Activated T-helper 17 cell treated with anti-CD3 and anti-CD28 coated beads, Interleukin-2, amount 50 U/mL, for 72 hours (primary cell): ENCODE measurements around the gene MOSPD2. TPM values are rescaled to one million over a fixed set of nuclear protein-coding genes. Genes with fewer than 3 reads are reported as not detected.

Experiments
- ATAC-seq: fragments of 150-1000 bp; cut with Tn5 transposase; replicated peaks from 2 replicates; pipeline ENCODE4 v1.10.0; 2021; ENCODE audit warnings: mild to moderate bottlenecking, moderate library complexity
- H3K27ac Mint-ChIP-seq: one replicate; pipeline ENCODE4 v1.8.0; 2022; ENCODE audit warnings: mixed read lengths
- H3K27me3 Mint-ChIP-seq: one replicate; pipeline ENCODE4 v1.8.0; 2022; ENCODE audit warnings: mixed read lengths
- H3K36me3 Mint-ChIP-seq: one replicate; pipeline ENCODE4 v1.8.0; 2022; ENCODE audit warnings: low read depth, mild to moderate bottlenecking, mixed read lengths
- H3K4me1 Mint-ChIP-seq: one replicate; pipeline ENCODE4 v1.8.0; 2022; ENCODE audit warnings: mixed read lengths
- H3K4me3 Mint-ChIP-seq: one replicate; pipeline ENCODE4 v1.8.0; 2022; ENCODE audit warnings: mild to moderate bottlenecking, mixed read lengths
- H3K9me3 Mint-ChIP-seq: one replicate; pipeline ENCODE4 v1.8.0; 2022; ENCODE audit warnings: mixed read lengths
- total RNA-seq, 2 donors: library from RNA; stranded (reverse); gene quantifications; one replicate each; pipeline ENCODE4 v1.2.3, GENCODE V29; 2022

The MOSPD2 gene
- total RNA-seq, 2 donors from 2014 or later = 10.9 to 12.2 TPM

- H3K4me1 Mint-ChIP-seq = no peaks in the 10 kb centered on the region
- no peak overlapping the region for H3K4me3 Mint-ChIP-seq
- no peak overlapping the region for H3K27ac Mint-ChIP-seq
- no peaks in the 10 kb centered on the region for H3K9me3 Mint-ChIP-seq
- no peak for ATAC-seq
- H3K27me3 Mint-ChIP-seq = no peaks in the 10 kb centered on the region
- H3K36me3 Mint-ChIP-seq = no peaks in the 10 kb centered on the region
These were observed 54.2 kb downstream of the MOSPD2 start for GRCh38 chrX:14927401-14927800.

DNA sequence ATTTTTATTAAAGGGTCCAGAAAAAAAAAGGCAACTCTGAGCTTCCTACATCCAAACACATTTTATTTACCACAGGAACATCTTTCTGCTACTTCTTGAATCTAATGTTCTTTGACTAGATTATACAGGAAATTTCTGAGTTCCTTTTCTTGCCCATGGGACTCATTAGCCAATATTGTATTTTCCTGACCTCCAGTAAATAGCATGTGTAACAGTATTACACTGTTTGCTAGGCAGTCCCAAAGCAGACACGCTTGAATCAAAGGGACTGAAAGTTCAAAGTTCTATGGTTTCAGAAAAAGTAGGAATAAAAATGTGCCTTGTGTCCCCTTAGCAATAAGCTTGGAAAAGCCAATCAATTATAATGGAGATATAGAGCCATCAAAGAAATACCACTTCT, 57.4 kb downstream of the MOSPD2 start:
- no peak for ATAC-seq
- H3K9me3 Mint-ChIP-seq = no peaks in the 10 kb centered on the region
- no peaks in the 10 kb centered on the region for H3K27me3 Mint-ChIP-seq
- H3K4me1 Mint-ChIP-seq = no peaks in the 10 kb centered on the region
- no peaks in the 10 kb centered on the region for H3K36me3 Mint-ChIP-seq
- H3K4me3 Mint-ChIP-seq = no peak overlapping the region
- no peak overlapping the region for H3K27ac Mint-ChIP-seq

DNA sequence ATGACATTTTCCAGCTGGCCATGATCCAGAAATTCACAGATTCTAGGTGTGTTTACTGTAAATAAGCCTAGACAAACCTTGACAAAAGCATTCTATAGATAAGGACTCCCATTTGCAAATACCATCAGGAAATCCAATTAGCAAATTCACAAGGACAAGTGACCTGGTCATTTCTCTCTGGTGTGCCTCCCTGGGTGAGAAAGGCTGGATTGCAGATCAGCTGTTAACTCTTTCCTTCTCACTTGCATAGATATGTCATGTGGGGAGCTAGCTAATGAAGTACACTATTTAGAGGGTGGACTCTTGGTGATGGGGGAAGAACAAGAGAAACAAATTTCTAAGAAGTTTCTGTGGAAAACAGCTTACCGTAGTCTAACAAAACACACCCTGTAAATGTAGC, 58.9 kb downstream of the MOSPD2 start:
- H3K27ac Mint-ChIP-seq = no peak overlapping the region
- no peak overlapping the region for H3K4me3 Mint-ChIP-seq
- no peak for ATAC-seq
- H3K27me3 Mint-ChIP-seq = no peaks in the 10 kb centered on the region
- H3K9me3 Mint-ChIP-seq = no peaks in the 10 kb centered on the region
- H3K36me3 Mint-ChIP-seq = no peaks in the 10 kb centered on the region
- no peaks in the 10 kb centered on the region for H3K4me1 Mint-ChIP-seq

DNA sequence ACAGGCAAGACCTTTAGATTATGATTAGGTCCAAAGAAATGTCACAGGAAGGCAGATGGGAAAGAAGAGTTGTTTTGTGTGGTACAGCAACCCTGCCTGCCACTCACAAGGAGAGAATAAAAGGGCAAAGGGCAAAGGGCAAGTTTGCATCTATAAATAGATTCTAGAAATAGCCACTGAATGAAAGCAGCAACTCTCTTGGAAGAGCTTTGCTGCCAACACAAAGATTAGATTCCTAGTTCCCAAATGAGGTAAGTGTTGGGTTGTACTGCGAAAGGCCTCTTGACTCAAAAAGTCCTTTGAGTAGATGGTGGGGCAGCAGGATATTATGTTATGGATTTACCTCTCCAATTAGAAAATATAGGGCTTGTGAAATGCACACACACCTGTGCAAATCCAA, 61.2 kb downstream of the MOSPD2 start:
- Mint-ChIP-seq H3K4me3 (no peak overlapping the region), H3K9me3 (no peaks in the 10 kb centered on the region), H3K27ac (no peak overlapping the region), H3K4me1 (no peaks in the 10 kb centered on the region), H3K27me3 (no peaks in the 10 kb centered on the region), H3K36me3 (no peaks in the 10 kb centered on the region)
- no peak for ATAC-seq

DNA sequence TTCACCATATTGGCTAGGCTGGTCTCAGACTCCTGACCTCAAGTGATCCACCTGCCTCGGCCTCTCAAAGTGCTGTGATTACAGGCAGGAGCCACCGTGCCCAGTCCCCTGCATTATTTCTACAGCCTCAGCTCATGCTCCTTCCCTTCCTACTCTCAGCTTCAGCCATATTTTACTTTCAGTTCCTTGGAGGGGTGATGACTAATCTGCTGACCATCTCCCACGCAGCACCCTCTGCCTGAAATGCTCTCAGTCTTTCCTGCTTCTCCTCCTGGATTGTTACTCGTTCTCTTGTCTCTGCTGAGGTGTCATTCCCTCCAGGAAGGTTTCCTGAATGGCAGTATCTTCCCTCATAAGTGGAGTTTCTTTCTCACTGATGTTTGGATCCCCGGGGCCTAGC, 63.3 kb downstream of the MOSPD2 start:
- Mint-ChIP-seq H3K36me3 (no peaks in the 10 kb centered on the region), H3K27me3 (no peaks in the 10 kb centered on the region), H3K4me3 (no peak overlapping the region), H3K27ac (no peak overlapping the region), H3K9me3 (no peaks in the 10 kb centered on the region), H3K4me1 (no peaks in the 10 kb centered on the region)
- no peak for ATAC-seq

DNA sequence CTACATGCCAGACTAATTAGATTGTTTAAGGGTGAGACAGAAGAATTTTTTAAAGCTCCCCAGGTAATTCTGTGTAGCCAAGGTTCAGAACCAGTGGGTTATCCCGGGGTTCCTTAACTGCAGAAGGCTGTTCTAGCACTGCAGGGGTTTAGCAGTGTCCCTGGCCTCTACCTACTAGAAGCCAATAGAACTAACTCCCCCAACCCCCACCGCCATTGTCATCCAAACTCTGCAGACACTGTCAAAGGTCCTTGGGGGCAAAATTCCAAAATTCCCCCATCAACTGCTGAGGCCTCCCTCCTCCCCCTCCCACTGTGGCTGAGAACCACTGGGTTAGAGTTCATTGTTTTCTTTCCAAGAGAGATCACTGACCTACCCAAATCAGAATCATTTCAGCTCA, 66.4 kb downstream of the MOSPD2 start:
- no peaks in the 10 kb centered on the region for H3K4me1 Mint-ChIP-seq
- H3K36me3 Mint-ChIP-seq = no peaks in the 10 kb centered on the region
- H3K9me3 Mint-ChIP-seq = no peaks in the 10 kb centered on the region
- no peak for ATAC-seq
- no peaks in the 10 kb centered on the region for H3K27me3 Mint-ChIP-seq
- no peak overlapping the region for H3K4me3 Mint-ChIP-seq
- H3K27ac Mint-ChIP-seq = no peak overlapping the region

- Mint-ChIP-seq H3K4me3 (no peak overlapping the region), H3K27ac (no peak overlapping the region), H3K27me3 (no peaks in the 10 kb centered on the region), H3K9me3 (no peaks in the 10 kb centered on the region), H3K4me1 (no peaks in the 10 kb centered on the region), H3K36me3 (no peaks in the 10 kb centered on the region)
- ATAC-seq = no peak
These were observed 68.1 kb downstream of the MOSPD2 start for GRCh38 chrX:14941301-14941700.

GRCh38 chrX:14942341-14942740, 69.1 kb downstream of the MOSPD2 start:
- Mint-ChIP-seq H3K4me3 (no peak overlapping the region), H3K36me3 (no peaks in the 10 kb centered on the region), H3K27ac (no peak overlapping the region), H3K4me1 (no peaks in the 10 kb centered on the region), H3K9me3 (no peaks in the 10 kb centered on the region), H3K27me3 (no peaks in the 10 kb centered on the region)
- ATAC-seq = no peak

- Mint-ChIP-seq H3K36me3 (no peaks in the 10 kb centered on the region), H3K4me1 (no peaks in the 10 kb centered on the region), H3K27ac (no peak overlapping the region), H3K9me3 (no peaks in the 10 kb centered on the region), H3K27me3 (no peaks in the 10 kb centered on the region), H3K4me3 (no peak overlapping the region)
- no peak for ATAC-seq
These were observed 70.7 kb downstream of the MOSPD2 start for GRCh38 chrX:14943962-14944361.

DNA sequence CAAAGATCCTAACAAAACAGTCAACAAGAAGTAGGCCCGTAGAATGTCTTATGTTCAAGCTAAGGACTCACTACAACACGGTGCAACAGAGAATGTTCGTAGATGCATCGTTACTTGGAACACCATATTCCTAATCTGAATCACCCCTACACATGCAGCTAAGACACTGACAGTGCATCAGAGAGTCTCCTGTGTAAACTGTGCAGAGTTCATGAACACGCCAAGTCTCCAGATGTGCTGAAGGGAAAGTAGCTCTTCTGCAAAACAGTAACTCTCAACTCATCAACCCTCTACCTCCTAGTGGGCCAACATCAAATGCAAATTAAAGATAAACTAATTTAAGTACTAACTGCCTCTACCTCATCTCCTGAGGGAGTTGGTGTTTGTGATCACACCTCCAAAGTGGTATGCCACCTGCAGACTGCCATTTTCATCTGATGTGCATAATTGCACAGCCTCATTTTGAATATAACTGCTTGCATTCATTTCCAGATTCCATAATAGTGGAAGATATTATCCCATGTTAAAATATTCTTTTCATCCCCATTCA, 73.5 kb downstream of the MOSPD2 start:
- no peaks in the 10 kb centered on the region for H3K36me3 Mint-ChIP-seq
- ATAC-seq = no peak
- H3K4me3 Mint-ChIP-seq = no peak overlapping the region
- no peaks in the 10 kb centered on the region for H3K4me1 Mint-ChIP-seq
- H3K9me3 Mint-ChIP-seq = no peaks in the 10 kb centered on the region
- H3K27me3 Mint-ChIP-seq = no peaks in the 10 kb centered on the region
- H3K27ac Mint-ChIP-seq = no peak overlapping the region

DNA sequence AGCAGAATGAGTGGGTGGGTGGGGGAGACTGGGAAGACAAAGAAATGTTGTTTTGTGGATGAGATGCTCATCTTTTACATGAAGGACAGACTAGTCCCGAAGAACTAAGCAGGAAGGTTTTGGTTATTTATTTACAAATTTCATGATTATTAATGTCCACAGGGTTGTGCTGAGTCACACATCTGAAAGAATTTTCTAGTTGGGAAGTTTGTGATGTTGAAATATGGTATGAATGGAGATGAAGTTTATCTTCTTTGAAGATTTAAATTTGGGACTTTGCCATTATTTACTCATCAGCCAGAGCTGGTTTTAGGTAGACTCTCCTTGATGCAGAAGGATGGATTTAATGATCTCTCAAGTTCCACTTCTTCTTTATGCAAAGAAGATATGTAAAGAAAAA, 75.5 kb downstream of the MOSPD2 start:
- no peak for ATAC-seq
- no peaks in the 10 kb centered on the region for H3K36me3 Mint-ChIP-seq
- H3K9me3 Mint-ChIP-seq = no peaks in the 10 kb centered on the region
- no peaks in the 10 kb centered on the region for H3K4me1 Mint-ChIP-seq
- no peaks in the 10 kb centered on the region for H3K27me3 Mint-ChIP-seq
- no peak overlapping the region for H3K4me3 Mint-ChIP-seq
- no peak overlapping the region for H3K27ac Mint-ChIP-seq

GRCh38 chrX:14956813-14957582, 83.8 kb downstream of the MOSPD2 start:
- no peak overlapping the region for H3K4me3 Mint-ChIP-seq
- no peak overlapping the region for H3K27ac Mint-ChIP-seq
- H3K36me3 Mint-ChIP-seq = no peaks in the 10 kb centered on the region
- H3K27me3 Mint-ChIP-seq = peaks cover 8% of the 10 kb centered on the region
- no peaks in the 10 kb centered on the region for H3K4me1 Mint-ChIP-seq
- no peak for ATAC-seq
- peaks cover 4% of the 10 kb centered on the region for H3K9me3 Mint-ChIP-seq

- Mint-ChIP-seq H3K4me1 (no peaks in the 10 kb centered on the region), H3K4me3 (no peak overlapping the region), H3K27me3 (no peaks in the 10 kb centered on the region), H3K9me3 (no peaks in the 10 kb centered on the region), H3K27ac (no peak overlapping the region), H3K36me3 (no peaks in the 10 kb centered on the region)
- ATAC-seq = no peak
These were observed 90.4 kb downstream of the MOSPD2 start for GRCh38 chrX:14963447-14964236.

DNA sequence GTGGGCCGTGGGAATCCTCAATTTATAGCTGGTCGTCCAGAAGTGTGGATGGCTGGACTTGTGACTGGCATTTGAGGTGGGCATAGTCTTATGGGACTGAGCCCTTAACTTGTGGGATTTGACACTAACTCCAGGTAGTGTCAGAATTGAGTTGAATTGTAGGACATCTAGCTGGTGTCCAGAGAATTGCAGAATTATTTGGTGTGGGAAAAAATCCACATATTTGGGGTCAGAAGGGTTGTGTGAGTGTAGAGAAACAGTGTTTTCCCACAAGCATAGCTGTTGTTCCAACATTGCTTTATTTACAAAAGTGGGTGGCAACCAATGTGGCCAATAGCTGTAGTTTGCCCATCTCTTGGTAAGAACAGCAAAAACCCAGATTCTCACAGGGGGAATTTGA, 91.3 kb downstream of the MOSPD2 start:
- ATAC-seq = no peak
- Mint-ChIP-seq H3K4me3 (no peak overlapping the region), H3K27me3 (no peaks in the 10 kb centered on the region), H3K4me1 (no peaks in the 10 kb centered on the region), H3K36me3 (no peaks in the 10 kb centered on the region), H3K27ac (no peak overlapping the region), H3K9me3 (no peaks in the 10 kb centered on the region)
